Measurements from ENCODE around the gene KRTAP20-1. TPM values are rescaled to one million over a fixed set of nuclear protein-coding genes. Genes with fewer than 3 reads are reported as not detected.

The KRTAP20-1 gene
- total RNA-seq (ENCODE audit: low replicate concordance), result not detected in 2 replicates

GRCh38 chr21:30616125-30616524, at the start of gene KRTAP20-1:
Gene KRTAP20-1 (plus strand): TSS chr21:30616425. CDS start chr21:30616455, 30 bp downstream.
- DNase-seq (ENCODE audit: low read depth), result no peak
- TF ChIP-seq, protein P1, sequence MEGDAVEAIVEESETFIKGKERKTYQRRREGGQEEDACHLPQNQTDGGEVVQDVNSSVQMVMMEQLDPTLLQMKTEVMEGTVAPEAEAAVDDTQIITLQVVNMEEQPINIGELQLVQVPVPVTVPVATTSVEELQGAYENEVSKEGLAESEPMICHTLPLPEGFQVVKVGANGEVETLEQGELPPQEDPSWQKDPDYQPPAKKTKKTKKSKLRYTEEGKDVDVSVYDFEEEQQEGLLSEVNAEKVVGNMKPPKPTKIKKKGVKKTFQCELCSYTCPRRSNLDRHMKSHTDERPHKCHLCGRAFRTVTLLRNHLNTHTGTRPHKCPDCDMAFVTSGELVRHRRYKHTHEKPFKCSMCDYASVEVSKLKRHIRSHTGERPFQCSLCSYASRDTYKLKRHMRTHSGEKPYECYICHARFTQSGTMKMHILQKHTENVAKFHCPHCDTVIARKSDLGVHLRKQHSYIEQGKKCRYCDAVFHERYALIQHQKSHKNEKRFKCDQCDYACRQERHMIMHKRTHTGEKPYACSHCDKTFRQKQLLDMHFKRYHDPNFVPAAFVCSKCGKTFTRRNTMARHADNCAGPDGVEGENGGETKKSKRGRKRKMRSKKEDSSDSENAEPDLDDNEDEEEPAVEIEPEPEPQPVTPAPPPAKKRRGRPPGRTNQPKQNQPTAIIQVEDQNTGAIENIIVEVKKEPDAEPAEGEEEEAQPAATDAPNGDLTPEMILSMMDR (IDR thresholded peaks at IDR 0.05; ENCODE audit: insufficient read depth, low read length), result no peak
- H3K4me3 ChIP-seq (ENCODE audit: low read depth, low read length), result no peak within 1 kb of the TSS

DNA sequence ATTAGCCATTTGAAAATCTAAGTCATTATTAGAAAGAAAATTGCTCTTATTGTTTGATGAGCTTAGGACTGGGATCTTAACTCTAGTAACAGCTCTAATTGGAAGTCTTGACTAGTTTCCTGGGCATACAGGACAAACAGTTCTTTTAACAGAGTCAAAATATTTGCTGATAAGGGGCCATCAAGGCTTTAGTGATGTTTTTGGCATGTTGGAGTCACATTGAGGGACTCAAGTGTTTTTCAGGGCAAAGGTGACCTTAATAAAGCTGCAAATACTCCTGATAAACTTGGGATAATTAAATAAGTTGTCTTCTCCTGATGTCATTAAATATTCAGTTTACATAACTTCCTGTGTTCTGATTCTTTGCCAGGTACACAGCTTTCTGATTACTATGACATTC, 48.6 kb upstream of the KRTAP20-1 start:
- no peak overlapping the region for H3K4me3 ChIP-seq (ENCODE audit: low read depth, low read length)
- no peak for DNase-seq (ENCODE audit: low read depth)
- TF ChIP-seq, protein P1 (IDR thresholded peaks at IDR 0.05; ENCODE audit: insufficient read depth, low read length), result no peak

DNA sequence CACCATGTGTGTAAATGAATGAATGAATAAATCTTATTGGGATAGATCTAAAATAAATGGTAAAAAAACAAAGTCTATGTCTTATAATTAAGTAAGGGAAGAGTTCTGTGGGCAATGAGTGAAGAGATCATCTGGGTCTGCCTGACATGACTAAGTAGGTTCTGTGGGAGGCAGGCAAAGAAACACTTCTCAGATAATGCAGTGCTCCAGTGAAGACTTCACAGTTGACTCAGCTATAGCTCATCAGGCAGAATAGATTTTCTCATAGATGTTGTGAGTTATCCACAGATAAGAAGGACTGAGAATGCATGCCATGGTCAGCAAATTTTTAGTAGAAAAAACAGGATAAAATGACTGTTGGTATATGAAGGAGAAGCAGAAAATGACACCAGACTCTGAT, 38.5 kb upstream of the KRTAP20-1 start:
- no peak for DNase-seq (ENCODE audit: low read depth)
- TF ChIP-seq, protein P1 (IDR thresholded peaks at IDR 0.05; ENCODE audit: insufficient read depth, low read length), result no peak
- no peak overlapping the region for H3K4me3 ChIP-seq (ENCODE audit: low read depth, low read length)

DNA sequence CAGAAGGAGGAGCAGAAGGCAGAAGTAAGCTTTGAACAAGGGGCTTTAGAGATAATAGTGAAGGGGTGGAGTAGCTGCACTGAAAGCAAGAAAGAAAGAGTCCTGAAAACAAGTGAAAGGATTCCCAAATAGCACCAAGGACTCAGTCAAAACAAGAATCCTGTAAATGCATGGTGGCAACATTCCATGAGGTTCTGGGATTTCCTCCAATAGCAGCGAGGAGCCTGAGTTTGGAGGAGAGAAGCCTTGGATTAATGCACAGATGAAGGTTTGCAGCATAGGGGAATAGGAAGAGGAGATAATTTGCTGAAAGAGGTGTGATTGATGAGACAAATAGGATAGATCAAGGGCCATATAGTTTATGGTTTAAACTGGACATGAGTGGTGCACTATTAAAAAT, 36.9 kb upstream of the KRTAP20-1 start:
- TF ChIP-seq, protein P1 (IDR thresholded peaks at IDR 0.05; ENCODE audit: insufficient read depth, low read length), result no peak
- DNase-seq (ENCODE audit: low read depth), result no peak
- no peak overlapping the region for H3K4me3 ChIP-seq (ENCODE audit: low read depth, low read length)

DNA sequence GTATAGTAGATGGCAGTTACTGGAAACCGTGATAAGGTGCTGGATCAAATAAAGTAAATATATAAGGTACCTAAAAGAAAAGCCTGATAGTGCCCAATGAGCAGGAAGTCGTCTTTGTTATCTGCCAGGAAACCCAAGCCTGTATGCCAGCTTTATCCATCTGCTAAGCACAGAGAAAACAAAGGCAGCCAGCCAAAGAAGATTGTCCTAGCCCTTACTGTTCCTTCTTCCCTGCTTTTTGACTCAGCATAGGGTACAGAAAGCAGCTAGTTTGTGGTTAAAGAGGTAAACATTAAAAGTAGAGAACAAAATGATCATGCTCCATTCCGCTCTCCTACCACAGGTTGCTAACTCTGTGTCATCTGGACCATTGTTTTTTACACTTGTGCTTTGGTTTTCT, 36.1 kb upstream of the KRTAP20-1 start:
- TF ChIP-seq, protein P1 (IDR thresholded peaks at IDR 0.05; ENCODE audit: insufficient read depth, low read length), result no peak
- DNase-seq (ENCODE audit: low read depth), result no peak
- no peak overlapping the region for H3K4me3 ChIP-seq (ENCODE audit: low read depth, low read length)

- H3K4me3 ChIP-seq (ENCODE audit: low read depth, low read length), result no peak overlapping the region
- TF ChIP-seq, protein P1 (IDR thresholded peaks at IDR 0.05; ENCODE audit: insufficient read depth, low read length), result no peak
- no peak for DNase-seq (ENCODE audit: low read depth)
These were observed 33.4 kb upstream of the KRTAP20-1 start for GRCh38 chr21:30582870-30583269.

GRCh38 chr21:30590297-30590696, 25.9 kb upstream of the KRTAP20-1 start, which contains the start of gene KRTAP22-2:
Gene KRTAP22-2 (minus strand): TSS chr21:30590397.
- TF ChIP-seq, protein P1 (IDR thresholded peaks at IDR 0.05; ENCODE audit: insufficient read depth, low read length), result no peak
- no peak within 1 kb of the TSS for H3K4me3 ChIP-seq (ENCODE audit: low read depth, low read length)
- no peak for DNase-seq (ENCODE audit: low read depth)
